Hematopoietic multipotent progenitor cell treated with erythropoietin and hydrocortisone succinate and interleukin-3 and kit ligand, for 6 days (in vitro differentiated cells): Measurements from ENCODE around the gene UBASH3A.
A peak's percentile ranks its signal among the peaks of the same experiment; 100 is the strongest.

Experiments used
- DNase-seq: peaks from one replicate; pipeline ENCODE4 v3.0.0-alpha.2; 2015

The UBASH3A gene

GRCh38 chr21:42403611-42404231 is at the start of gene UBASH3A:
TSS of gene UBASH3A (plus strand) at chr21:42403902. CDS start at chr21:42403946, 44 bp downstream.
- peak; percentile 94 for DNase-seq

- no peak for DNase-seq
Observed at GRCh38 chr21:42356046-42356445, 47.7 kb upstream of the UBASH3A start.

- DNase-seq = peak; percentile 39
Observed at GRCh38 chr21:42356650-42357049, 47.1 kb upstream of the UBASH3A start.

GRCh38 chr21:42357307-42357706 is 46.4 kb upstream of the UBASH3A start:
- DNase-seq = no peak

- no peak for DNase-seq
Observed at GRCh38 chr21:42358261-42358660, 45.4 kb upstream of the UBASH3A start.

- no peak for DNase-seq
Observed at GRCh38 chr21:42358937-42359336, 44.8 kb upstream of the UBASH3A start.

- DNase-seq = peak; percentile 34
Observed at GRCh38 chr21:42360317-42360716, 43.4 kb upstream of the UBASH3A start.

GRCh38 chr21:42361286-42361685 is 42.4 kb upstream of the UBASH3A start:
- no peak for DNase-seq

- DNase-seq = no peak
Observed at GRCh38 chr21:42362198-42362597, 41.5 kb upstream of the UBASH3A start.

GRCh38 chr21:42362700-42363099 is 41.0 kb upstream of the UBASH3A start:
- DNase-seq = no peak

GRCh38 chr21:42363312-42363711 is 40.4 kb upstream of the UBASH3A start:
- no peak for DNase-seq

- peak; percentile 29 for DNase-seq
Observed at GRCh38 chr21:42364304-42364865, 39.3 kb upstream of the UBASH3A start.

GRCh38 chr21:42365770-42366169 is 37.9 kb upstream of the UBASH3A start:
- no peak for DNase-seq

GRCh38 chr21:42366292-42367010 is 37.3 kb upstream of the UBASH3A start, which contains the start of gene TFF1:
TSS of gene TFF1 (minus strand) at chr21:42366535. CDS start at chr21:42366495, 40 bp downstream.
- DNase-seq = no peak

GRCh38 chr21:42367367-42368165 is 36.1 kb upstream of the UBASH3A start:
- no peak for DNase-seq

- no peak for DNase-seq
Observed at GRCh38 chr21:42369821-42370220, 33.9 kb upstream of the UBASH3A start.

- no peak for DNase-seq
Observed at GRCh38 chr21:42370894-42371654, 32.6 kb upstream of the UBASH3A start.

GRCh38 chr21:42373196-42373907 is 30.4 kb upstream of the UBASH3A start:
- no peak for DNase-seq

GRCh38 chr21:42373908-42374455 is 29.7 kb upstream of the UBASH3A start:
- no peak for DNase-seq

GRCh38 chr21:42374457-42374856 is 29.2 kb upstream of the UBASH3A start:
- no peak for DNase-seq

- no peak for DNase-seq
Observed at GRCh38 chr21:42374864-42375499, 28.7 kb upstream of the UBASH3A start.
